Right forelimb (tissue), 1 donor: Measurements from ENCODE around the gene SERPINA7.
"Not testable (repeated sequence)": the region's sequence is repeated elsewhere in the genome, so short reads cannot be mapped to it uniquely, and the experiment has no call there.

ENCODE experiments used
- DNase-seq: peaks from one replicate; pipeline ENCODE4 v3.0.0-alpha.2; 2018

The SERPINA7 gene, protein sequence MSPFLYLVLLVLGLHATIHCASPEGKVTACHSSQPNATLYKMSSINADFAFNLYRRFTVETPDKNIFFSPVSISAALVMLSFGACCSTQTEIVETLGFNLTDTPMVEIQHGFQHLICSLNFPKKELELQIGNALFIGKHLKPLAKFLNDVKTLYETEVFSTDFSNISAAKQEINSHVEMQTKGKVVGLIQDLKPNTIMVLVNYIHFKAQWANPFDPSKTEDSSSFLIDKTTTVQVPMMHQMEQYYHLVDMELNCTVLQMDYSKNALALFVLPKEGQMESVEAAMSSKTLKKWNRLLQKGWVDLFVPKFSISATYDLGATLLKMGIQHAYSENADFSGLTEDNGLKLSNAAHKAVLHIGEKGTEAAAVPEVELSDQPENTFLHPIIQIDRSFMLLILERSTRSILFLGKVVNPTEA

DNA sequence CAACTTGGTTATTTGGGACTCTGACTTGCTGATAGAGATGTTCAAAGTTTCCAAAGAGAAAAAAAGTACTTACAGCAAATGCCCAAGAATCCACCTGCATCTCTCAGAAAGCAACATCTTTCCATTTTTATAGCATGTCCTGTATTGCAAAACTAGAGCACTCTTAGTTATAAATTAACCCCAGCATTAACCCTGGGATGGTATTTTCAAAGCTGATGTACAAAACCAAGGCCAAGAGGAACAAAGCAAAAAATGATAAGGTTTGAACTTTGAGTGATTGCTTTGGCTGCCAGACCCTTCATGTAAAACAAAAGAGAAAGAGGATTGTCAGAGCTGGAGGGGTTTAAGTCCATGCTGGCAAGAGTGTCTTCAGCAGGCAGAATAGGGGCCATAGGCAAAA, at the start of gene SERPINA7:
Gene SERPINA7 (minus strand): TSS at position 103 of the 400 bp plus-strand sequence. CDS start 1,669 bp downstream, outside the sequence.
- DNase-seq: no peak

DNA sequence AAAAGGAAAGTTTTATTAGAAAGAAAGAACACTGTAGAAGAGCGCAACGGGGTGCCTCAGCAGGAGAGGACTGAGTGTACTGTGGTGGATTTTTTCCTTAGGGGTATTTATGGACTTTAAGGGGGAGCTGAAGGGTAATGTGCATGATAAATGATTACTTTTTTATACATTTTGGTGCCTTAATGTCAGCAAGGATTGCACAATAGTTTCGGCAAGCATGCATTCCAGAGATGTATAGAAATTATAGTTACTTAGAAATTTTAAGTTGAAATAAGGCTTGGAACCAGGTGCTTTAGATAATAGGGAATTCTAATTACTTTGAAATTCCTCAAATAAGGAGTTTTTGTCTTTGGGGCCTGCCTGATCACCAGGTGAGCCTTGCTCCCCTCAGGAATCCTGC, 30.5 kb upstream of the SERPINA7 start:
- no peak for DNase-seq

DNA sequence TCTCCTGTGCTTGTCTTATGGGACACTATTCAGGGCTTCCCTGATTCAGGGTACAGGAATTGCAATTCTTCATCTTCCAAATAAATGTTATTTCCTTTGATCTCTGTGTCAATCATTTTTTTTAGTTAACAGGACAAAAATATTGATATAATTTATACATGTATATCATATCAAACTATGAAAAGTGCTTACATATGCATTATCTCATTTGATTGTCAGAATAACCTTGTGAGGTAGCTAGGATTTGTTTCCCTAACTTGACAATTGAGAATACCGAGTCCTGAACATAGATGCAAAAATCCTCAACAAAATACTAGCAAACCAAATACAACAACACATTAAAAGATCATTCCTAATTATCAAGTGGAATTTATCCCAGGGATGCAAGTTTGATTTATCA, 11.5 kb upstream of the SERPINA7 start:
- DNase-seq: no peak

DNA sequence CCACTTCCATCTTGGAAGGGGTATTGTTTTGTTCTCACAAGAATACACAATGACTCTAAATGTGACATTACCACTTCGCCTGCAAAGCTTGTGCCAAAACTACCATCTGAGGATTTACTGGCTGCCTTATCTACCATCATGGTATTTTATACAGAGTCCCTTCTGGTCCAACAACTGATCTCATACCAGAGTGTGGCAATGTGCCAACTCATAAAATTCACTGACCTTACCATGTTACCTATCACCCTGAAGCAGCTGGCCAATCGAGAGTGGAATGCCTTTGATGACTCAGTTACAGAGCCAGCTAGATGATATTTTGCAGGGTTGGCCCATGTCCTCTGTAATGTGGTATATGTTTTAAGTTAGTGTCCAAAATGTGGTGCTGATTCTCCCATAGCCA, 3.8 kb upstream of the SERPINA7 start:
- DNase-seq: no peak

DNA sequence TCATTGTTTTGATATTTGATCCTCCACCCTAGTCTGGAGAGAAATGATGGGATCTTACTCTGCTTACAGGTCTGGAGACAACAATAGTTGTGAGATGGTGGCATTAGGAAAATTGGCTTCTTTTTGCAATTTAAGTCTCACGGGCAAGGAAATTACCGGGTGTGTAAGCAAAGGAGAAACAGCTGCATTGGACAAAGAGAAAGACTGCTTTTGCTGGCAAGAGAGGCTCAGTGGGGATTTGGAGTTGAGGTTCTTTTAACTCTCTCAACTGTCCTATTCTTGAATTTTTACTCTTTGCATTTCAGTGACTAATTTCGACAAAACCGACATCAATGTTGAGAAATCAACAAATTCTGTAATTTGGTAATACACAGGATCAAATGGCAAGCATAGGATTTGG, 2.3 kb upstream of the SERPINA7 start:
- DNase-seq: no peak

DNA sequence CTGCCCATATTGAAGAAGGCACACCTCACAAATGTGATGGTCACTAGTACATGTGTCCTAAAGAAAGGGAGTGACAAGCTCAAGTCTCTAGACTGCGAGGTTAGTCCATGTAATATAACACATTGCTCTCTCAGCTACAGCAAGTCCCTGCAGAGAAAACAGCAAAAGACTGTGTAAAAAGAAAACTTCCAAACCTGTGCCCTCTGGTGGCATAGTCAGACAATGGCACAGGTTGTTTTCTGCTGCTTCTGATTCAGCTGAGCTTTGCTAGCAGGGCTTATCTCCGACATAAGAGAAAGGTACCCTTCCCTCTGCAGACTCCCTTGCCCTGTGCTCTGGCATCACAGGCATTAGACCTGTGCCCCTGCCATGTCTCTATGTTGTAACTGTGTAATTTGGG, 1.4 kb upstream of the SERPINA7 start:
- no peak for DNase-seq

DNA sequence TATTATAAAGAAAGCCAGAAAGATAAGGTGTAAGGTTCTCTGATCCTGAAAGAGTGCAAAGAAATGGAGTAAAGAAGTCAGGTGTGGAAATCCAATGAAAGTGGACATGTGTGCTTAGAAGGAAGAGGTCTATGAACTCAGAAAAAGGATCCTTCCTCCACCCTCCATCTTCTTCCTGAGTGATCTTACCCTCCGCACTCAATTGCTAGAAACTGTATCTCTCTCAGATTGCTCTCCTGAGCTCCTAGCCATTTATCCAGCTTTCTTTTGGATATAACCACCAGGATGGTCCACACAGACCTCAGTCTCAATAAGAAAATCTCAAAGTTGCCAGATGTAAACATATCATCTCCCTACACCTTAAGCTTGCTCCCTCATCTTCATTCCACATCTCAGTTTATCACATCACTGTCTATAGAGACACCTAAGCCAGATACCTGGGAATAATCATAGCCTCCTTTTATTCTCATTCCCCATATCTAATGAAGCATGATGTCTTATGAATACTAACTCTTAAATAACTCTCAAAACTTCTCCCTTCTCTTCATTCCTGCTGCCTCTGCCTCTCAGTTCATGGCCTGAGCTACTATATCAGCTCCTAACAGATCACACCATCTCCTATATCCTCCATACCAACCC, 573 bp downstream of the SERPINA7 start:
- no peak for DNase-seq

DNA sequence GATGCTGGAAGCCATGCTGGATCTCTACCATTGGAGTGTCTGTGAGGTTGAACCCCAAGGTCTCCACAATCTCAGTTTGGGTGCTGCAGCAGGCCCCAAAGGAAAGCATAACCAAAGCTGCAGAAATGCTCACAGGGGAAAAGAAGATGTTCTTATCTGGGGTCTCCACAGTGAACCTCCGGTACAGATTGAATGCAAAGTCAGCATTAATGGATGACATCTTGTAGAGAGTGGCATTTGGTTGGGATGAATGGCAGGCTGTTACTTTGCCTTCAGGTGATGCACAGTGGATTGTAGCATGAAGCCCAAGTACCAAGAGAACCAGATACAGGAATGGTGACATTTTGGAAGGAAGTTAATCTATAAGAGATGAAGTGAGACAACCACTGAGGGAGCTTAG, 1.8 kb downstream of the SERPINA7 start:
- DNase-seq: no peak

DNA sequence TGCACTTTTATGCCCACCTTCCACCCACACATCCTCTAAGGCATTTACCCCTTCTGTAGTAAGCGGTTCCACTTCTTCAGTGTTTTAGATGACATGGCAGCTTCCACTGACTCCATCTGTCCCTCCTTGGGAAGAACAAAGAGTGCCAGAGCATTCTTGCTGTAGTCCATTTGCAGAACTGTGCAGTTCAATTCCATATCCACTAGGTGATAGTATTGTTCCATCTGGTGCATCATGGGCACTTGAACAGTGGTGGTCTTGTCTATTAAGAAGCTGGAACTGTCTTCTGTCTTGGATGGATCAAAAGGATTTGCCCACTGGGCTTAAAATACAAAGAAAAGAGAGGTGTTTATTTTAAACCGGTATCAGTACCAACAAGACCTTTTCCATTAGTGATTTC, 3.5 kb downstream of the SERPINA7 start:
- DNase-seq: no peak

DNA sequence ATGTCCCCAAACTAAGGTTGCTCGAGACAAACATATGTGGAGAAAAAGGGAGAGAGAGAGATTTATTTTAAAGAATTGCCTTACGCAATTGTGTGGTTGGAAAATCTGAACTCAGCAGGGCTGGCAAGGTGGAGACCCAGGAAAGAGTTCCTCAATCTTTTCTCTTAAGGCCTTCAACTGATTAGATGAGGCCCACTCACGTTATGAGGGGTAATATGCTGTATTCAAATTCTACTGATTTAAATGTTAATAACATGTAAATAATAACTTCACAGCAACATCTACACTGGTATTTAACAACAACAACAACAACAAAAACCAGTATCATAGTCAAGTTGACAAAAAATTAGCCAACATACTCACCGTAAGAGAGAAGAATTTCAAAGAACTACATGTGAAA, 14.6 kb downstream of the SERPINA7 start:
- DNase-seq: no peak

DNA sequence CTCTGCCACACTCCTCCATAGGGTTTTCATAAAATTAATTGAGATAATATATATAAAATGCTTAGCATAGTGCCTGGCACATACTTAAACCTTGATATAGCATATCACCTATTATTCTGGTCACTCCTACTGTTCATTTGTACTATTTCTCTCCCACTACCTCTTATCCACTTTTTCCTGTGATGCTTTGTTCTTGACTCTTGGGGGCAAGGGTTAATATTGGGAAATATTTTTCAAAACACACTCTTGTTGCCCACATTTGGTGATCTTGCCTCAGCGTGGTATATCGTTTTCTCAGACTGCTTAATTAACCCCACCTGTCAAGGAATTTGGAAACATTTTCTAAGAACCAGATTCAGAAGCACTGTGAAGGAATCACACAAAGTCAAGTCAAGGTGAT, 16.3 kb downstream of the SERPINA7 start:
- no peak for DNase-seq

DNA sequence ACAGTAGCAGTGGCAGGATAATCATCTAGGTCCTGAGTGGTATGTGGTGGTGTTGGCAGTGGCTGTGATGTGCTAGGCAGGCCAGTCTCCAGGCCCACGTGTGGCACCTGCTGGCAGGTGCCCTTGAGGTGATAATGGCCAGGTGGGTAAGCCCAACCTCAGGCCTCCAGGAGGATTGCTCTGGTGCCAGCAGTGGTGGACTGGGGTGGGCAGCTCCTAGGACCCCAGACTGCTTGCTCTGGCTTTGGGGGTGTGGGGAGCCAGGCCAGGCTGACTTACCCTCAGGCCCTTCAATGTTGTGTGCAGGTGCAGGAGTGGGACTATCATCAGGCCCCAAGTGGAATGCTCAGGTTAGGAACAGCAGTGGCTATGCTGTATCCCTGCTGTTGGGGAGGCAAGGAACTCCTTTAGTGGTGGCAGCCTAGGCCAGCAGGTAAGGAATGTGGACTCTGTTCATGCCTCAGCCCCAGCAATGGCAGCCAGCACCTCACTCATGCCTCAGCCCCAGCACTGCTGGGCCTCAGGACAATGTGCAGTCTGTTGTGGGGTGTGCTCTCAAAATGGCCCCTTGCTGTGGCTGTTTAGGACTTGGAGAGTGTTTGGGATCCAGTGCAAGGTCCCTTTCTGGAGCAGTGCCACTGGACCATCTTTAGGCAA, 24.3 kb downstream of the SERPINA7 start:
- no peak for DNase-seq

DNA sequence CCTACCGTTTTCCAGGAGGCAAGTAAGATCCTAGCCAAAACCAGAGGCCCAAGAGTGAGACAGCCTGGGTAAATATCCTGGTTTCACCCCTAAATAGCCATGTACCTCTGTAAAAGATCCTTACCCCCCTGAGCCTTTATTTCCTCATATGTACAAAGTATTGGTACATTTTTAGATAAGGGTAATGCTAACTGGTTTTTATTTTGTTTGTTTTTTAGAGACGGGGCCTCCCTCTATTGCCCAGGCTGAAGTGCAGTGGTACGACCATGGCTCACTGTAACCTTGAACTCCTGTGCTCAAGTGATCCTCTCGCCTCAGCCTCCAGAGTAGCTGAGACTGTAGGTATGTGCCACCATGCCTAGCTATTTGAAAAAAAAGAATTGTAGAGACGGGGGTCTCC, 29.4 kb downstream of the SERPINA7 start:
- DNase-seq: no peak

DNA sequence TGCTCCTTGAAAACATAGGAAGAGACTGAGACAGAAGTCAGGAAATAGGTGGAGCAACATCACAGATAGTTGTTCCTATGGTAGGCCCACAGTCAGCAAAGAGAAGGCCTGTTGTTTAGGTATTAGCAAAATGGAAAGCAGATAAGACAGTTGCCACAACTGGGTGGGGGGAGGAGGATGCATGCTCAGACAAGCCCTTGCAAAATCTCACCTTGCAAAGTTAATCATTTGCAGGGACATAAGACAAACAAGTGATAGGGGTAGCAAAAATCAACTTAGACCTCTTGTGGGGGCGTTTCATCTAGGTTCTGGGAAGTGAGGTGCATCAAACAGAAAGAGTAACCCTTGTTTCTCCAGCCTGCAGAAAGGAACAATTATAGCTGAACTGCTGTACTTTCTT, 30.7 kb downstream of the SERPINA7 start:
- no peak for DNase-seq

DNA sequence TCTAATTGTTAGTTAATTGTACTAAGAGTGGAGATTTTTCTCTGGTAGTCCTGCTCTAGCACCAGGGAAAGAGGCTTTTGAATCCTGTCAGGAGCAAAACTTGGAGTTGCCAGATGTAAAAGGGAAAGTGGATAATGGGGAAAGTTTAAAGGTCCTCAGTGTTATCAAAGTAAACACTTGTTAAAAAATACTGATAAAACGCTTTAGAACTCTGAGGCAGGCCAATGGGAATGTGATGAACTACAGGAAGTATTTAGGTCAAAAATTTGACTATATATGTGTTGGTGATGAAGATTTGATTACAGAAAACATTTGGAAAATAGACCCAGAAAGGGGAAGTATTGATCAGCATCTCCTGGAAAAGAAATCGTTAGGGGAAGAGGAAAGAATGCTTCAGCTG, 32.8 kb downstream of the SERPINA7 start:
- no peak for DNase-seq

DNA sequence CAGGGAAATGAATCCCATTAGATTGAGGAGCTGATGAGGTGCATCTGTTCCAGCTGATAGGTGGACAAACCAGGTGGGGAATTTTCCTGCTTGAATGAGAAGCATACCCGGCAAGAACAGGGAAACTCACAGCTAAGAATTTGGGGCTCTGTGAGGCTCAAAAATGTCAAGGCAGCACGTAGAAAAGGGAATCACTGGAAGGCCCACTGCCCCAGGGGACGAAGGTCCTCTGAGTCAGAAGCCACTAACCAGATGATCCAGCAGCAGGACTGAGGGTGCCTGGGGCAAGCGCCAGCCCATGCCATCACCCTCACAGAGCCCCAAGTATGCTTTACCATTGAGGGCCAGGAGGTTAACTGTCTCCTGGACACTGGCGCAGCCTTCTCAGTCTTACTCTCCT, 37.9 kb downstream of the SERPINA7 start:
- not testable (repeated sequence) for DNase-seq

DNA sequence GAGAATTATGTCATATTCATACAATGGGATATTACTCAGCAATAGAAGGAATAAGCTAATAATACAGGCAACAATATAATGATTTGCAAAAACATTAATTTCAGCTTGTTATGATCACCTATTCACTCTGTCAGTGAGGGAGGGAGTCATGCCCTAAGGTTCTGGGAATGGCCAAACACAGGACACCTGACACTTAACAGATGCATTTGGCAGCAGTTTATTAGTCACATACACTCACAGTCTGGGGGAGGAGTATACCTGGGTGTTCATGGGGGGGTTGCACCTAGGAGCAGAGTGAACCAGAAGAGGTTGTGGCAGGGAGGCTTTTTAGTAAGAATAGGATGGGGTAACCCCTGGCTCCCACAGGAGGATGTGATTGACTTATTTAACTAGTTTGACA, 38.3 kb downstream of the SERPINA7 start:
- no peak for DNase-seq

DNA sequence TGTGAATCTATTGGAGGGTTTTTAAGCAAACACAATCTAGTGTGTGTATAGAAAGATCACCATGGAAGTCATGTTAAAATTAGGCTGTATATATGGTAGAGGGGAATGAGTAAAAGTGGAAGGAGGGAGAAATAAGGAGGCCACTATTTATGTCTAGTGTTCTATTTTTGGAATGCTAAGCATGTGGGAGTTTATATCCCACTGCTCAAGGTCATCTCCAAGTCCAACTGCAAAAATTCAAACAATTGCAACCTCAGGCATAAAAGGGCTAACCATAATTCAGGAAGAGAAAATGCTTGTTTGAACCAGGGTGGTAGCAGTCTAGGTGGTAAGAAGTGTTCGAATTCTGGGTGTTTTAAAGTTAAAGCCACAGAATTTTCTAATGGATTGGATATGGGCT, 39.2 kb downstream of the SERPINA7 start:
- DNase-seq: no peak

DNA sequence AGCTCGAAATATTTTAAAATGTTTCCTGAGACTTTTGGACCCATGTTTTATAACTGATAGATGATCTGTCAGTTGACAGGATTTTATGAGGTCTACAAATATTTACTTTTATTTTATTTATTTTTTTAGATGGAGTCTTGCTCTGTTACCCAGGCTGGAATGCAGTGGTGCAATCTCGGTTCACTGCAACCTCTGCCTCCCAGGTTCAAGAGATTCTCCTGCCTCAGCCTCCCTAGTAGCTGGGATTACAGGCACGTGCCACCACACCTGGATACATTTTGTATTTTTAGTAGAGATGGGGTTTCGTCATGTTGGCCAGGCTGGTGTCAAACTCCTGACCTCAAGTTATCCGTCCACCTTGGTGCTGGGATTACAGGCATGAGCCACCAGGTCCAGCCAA, 50.0 kb downstream of the SERPINA7 start:
- not testable (repeated sequence) for DNase-seq
